GM18502 (cell line): ENCODE data around the gene USP48.
"Not testable (repeated sequence)": the region's sequence is repeated elsewhere in the genome, so short reads cannot be mapped to it uniquely, and the experiment has no call there.

Source experiments
- ATAC-seq: cut with Tn5 transposase; IDR thresholded peaks from one replicate; pipeline ENCODE4 v1.9.1; 2021; ENCODE audit warnings: mild to moderate bottlenecking; ENCODE audit not compliant: unreplicated experiment, poor library complexity

The USP48 gene

DNA sequence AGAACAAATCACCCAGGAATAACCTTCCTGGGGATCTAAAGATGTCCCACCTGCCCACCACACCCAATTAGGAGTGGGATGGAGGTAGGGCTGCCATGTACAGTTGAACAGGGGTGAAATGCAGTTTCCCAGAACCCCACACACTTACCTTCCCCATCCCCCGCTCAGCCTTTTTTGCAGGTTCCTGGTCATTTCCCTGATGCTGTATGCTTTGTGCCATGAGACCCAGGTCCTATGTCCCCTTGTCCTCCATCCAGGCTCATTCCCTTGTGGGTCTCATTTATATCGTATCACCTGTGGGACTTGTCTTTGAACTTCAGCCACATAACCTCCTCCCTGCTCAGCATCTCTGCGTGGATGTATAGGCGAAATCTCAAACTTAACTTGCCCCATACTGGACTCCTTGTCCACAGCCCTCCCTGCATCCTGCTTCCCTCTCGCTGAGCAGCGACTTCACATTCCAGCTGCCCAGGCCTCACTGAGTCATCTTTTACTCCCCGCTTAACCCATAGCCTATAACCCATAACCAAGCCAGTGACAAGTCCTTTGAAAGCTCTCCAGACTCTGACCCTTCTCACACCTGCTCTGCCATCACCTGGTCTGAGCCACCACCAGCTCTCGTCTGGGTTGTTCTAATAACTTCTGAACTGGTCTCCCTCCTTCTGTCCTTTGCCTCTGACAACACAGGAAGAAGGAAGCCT is 33.8 kb upstream of the USP48 start:
- no peak for ATAC-seq

DNA sequence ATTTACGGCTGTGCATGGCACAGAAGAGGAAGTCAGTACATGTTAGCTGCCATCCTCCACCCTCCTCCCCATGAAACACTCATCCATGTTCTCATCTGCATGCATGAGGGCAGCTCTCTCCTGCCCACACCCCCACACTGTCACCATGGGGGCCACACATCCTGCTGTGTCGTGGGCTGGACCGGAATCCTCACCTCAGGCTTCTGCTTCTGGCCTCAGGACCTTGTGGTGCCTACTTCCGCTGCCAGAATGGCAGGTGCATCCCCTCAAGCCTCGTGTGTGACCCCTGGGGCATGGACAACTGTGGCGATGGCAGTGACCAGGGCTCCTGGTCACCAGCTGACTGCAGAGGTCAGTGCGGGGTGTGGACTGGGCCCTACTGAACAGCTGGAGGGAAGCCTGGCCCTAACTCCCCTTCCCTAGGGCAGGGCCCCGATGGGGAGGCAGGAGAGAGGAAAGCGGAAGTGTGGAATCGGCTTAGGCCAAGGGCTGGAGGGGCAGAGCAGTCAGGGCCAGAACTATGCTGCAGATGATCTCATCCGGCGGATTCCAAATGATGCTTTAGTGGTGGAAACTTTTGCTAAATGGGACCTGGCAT is 32.9 kb upstream of the USP48 start:
- ATAC-seq, result no peak

GRCh38 chr1:21814981-21815582 is 32.1 kb upstream of the USP48 start:
- ATAC-seq, result no peak

DNA sequence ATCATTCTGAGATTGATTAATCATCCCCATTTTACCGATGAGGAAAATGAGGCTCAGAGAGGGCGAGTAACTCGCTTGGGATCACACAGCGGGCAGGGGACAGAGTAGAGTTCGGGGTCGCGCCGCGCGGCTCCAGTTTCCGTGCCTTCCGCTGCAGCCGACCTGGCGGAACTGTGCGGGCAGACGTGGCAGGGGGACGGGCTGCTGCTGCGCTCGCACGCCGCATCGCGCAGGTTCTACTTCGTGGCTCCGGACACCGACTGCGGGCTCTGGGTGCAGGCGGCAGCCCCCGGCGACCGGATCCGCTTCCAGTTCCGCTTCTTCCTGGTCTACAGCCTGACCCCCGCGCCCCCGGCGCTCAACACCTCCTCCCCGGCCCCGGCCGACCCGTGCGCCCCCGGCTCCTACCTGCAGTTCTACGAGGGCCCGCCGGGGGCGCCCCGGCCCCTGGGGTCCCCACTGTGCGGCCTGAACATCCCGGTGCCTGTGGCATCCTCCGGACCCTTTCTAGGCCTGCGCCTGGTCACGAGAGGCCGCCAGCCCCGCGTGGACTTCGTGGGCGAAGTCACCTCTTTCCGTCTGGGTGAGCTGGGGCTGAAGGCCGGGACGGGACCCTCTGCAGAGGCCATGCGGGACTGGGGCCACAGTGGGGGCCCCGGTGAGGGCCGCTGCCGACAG is 31.4 kb upstream of the USP48 start:
- no peak for ATAC-seq

DNA sequence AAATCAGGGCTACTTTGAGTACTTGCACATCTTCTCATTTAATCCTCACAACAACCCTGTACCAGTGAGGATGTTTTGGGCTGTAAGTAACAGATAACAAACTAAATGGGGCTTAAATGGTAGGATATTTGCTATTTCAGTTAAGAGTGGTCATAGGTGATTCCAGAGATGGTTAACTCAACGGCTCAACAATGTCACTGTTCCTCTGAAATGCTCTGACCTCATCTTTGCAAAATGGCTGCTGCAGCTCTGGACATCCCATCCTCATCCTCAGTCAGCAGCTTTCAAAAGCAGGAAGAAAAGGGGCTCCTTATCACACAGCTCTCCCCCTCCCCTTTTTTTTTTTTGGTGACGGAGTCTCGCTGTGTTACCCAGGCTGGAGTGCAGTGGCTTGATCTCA is 30.6 kb upstream of the USP48 start:
- no peak for ATAC-seq

DNA sequence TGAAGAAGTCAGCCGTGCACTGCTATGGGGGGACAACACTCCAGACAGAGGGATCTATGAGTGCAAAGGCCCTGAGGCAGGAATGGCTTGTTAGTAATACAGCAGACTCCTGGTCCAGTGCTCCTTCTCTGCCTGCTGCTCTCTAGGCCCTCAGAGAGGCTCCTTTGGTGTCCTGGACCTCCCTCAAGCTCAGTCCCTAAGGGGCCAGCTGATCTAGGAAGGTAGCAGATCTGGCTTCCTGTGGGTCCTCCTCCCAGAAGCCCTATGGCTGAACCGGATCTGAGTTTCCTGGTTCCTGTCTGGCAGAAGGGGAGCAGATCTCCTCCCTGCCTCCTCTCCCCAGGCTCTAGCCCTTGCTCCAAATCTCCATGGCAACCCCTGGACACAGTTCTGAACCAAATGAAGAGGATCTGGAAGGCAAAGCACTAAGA is 28.9 kb upstream of the USP48 start, which contains the start of gene LDLRAD2:
TSS of gene LDLRAD2 (plus strand) at position 391 of the 431 bp plus-strand sequence. CDS start 187 bp downstream, outside the sequence.
- no peak for ATAC-seq

DNA sequence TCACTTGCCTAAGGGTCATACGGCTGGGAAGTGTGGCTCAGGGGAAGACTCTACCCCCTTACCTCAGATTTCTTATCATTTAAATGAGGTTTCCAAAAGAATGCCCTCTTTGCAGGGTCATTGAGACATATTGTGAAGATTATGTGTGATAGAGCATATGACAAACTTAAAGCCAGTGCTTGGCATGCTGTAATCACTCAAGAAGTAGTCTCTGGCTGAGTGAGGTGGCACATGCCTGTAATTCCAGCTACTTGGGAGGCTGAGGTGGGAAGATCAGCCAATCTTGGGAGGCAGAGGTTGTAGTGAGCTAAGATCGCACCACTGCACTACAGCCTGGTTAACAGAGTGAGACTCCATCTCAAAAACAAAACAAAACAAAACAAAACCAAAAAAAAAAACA is 21.6 kb upstream of the USP48 start:
- no peak for ATAC-seq

GRCh38 chr1:21801100-21801499 is 18.2 kb upstream of the USP48 start:
- no peak for ATAC-seq

DNA sequence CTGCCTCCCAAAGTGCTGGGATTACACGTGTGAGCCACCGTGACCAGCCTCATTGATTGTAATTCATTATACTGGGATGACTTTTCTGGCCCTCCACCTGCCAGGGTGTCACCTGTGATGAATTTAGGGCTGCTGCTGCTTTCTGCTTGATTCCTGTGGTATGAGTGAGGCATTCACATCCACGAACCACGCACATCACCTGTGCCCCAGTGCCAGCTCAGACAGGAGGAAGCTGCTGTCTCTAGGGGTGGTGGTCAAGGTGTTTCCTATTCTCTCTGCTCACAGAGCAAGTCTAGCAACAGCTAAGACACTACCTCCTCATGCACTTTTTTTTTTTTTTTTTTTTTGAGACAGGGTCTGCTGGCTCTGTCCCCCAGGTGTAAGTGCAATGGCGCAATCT is 16.8 kb upstream of the USP48 start:
- ATAC-seq, result no peak

GRCh38 chr1:21795075-21795474 is 12.1 kb upstream of the USP48 start:
- no peak for ATAC-seq

- ATAC-seq, result no peak
These were observed 11.7 kb upstream of the USP48 start for GRCh38 chr1:21794656-21795055.

DNA sequence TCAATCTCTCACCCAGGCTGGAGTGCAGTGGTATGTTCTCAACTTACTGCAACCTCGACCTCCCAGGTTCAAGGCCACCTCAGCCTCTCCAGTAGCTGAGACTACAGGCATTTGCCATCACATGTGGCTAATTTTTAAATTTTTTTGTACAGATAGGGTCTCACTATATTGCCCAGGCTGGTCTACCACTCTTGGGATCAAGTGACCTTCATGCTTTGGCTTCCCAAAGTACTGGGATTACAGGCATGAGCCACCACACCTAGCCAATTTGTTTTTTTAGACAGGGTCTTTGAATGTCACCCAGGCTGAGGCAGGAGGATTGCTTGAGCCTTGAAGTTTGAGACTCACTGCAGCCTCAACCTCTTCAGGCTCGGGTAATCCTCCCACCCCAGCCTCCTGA is 10.2 kb upstream of the USP48 start:
- no peak for ATAC-seq

DNA sequence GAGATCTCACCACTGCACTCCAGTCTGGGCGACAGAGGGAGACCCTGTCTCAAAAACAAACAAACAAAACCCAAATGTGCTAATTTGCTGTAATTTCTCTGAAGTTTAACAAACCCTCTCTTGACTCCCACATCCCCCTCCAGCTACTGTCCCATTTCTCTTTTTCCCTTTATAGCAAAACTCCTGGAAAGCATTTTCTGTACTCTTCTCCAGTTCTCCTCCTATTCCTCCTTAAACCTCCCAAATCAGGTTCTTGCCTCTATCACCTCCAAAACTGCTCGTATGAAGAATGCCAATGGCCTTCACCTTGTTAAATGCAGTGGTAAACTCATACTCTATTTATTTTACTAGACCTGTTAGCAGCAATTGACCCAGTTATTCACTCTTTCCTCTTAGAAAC is 3.7 kb upstream of the USP48 start:
- no peak for ATAC-seq

- not testable (repeated sequence) for ATAC-seq
These were observed 2.8 kb upstream of the USP48 start for GRCh38 chr1:21785764-21786163.

- ATAC-seq, result peak; percentile 62
These were observed 992 bp upstream of the USP48 start for GRCh38 chr1:21783679-21784603.

GRCh38 chr1:21782349-21782867 is 541 bp downstream of the USP48 start:
- peak; percentile 19 for ATAC-seq

DNA sequence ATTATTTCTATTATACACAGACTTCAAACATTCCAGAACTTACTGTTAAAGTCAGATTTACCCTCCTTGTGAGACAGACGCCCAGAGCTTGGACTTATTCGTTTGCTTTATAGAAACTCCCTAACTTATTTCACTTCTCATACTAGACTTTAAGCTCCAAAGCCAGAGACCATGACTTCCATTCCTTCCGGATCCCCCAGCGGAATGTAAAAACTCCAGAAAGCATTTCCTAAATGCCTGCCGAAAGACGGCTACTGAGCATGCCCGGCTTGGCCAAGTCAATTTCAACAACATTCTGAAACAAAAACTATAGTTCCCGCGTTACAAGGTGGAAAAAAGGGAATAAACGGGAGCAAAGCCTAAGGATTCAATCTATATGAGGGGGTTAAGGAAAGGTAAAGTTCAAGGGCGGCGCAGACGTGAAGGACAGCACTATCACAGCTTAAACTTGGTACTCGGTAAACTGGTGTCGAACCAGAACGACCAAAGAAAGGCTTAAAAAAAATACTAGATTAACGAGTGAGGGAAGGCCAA is 1.1 kb downstream of the USP48 start:
- peak; percentile 26 for ATAC-seq

GRCh38 chr1:21779613-21780521 is 3.1 kb downstream of the USP48 start:
- peak; percentile 35 for ATAC-seq

- no peak for ATAC-seq
These were observed 4.6 kb downstream of the USP48 start for GRCh38 chr1:21778405-21778727.
